ENCODE data around the gene SIRPB2.

SIRPB2 gene

GRCh38 chr20:1429143-1429728 lies 62.0 kb downstream of the SIRPB2 start:
- Mint-ChIP-seq H3K36me3 (ENCODE audit: low read depth) (peaks cover 7% of the 10 kb centered on the region), H3K27ac (no peak overlapping the region), H3K4me3 (no peak overlapping the region), H3K4me1 (peaks cover 17% of the 10 kb centered on the region), H3K9me3 (peaks cover 6% of the 10 kb centered on the region), H3K27me3 (ENCODE audit: low read depth) (no peaks in the 10 kb centered on the region)
- TF ChIP-seq CTCF (IDR thresholded peaks at IDR 0.05; ENCODE audit: unreplicated experiment in 3 of 3): no peak

- Mint-ChIP-seq H3K4me3 (no peak overlapping the region), H3K9me3 (peaks cover 1% of the 10 kb centered on the region), H3K36me3 (ENCODE audit: low read depth) (peaks cover 2% of the 10 kb centered on the region), H3K27me3 (ENCODE audit: low read depth) (no peaks in the 10 kb centered on the region), H3K27ac (peak overlapping the region in 2 of 3 experiments; percentile 4 to 65), H3K4me1 (peaks cover 17% of the 10 kb centered on the region)
- peak in 1 of 3 experiments; percentile 14 for TF ChIP-seq CTCF (IDR thresholded peaks at IDR 0.05; ENCODE audit: unreplicated experiment in 3 of 3)
These were observed 63.7 kb downstream of the SIRPB2 start for GRCh38 chr20:1427457-1428054.

GRCh38 chr20:1426231-1426849 lies 64.9 kb downstream of the SIRPB2 start:
- no peak overlapping the region for H3K27ac Mint-ChIP-seq
- no peaks in the 10 kb centered on the region for H3K27me3 Mint-ChIP-seq (ENCODE audit: low read depth)
- H3K36me3 Mint-ChIP-seq (ENCODE audit: low read depth): no peaks in the 10 kb centered on the region
- no peak overlapping the region for H3K4me3 Mint-ChIP-seq
- no peak for TF ChIP-seq CTCF (IDR thresholded peaks at IDR 0.05; ENCODE audit: unreplicated experiment in 3 of 3)
- peaks cover 3% of the 10 kb centered on the region for H3K9me3 Mint-ChIP-seq
- H3K4me1 Mint-ChIP-seq: peaks cover 17% of the 10 kb centered on the region

All from nephron (organoid).